C4-2B (cell line): ENCODE results near the gene KIF1B.

Experiments used
- H3K27ac ChIP-seq: fragments of 450-650 bp; 2 replicates; pipeline ENCODE4 v1.5.1; 2017
- ZFX ChIP-seq: fragments of 450-650 bp; IDR thresholded peaks from 2 replicates; pipeline ENCODE4 v1.6.1; 2017
- TF ChIP-seq, protein P1 (sequence below): fragments of 450-650 bp; conservative IDR thresholded peaks from 2 replicates; pipeline ENCODE4 v1.5.1; 2017; ENCODE audit warnings: mild to moderate bottlenecking

The KIF1B gene

DNA sequence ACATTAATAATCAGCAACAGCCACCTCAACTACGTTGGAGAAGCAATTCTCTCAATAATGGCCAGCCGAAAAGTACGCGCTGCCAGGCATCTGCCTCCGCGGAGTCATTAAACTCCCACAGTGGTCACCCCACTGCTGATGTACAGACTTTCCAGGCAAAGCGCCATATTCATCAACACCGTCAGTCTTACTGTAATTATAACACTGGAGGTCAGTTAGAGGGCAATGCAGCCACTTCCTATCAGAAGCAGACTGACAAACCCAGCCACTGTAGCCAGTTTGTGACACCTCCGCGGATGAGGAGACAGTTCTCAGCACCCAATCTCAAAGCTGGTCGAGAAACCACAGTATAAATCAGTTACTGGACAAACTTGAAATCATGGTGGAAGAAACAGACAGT, 93.9 kb downstream of the KIF1B start:
- TF ChIP-seq, protein P1, sequence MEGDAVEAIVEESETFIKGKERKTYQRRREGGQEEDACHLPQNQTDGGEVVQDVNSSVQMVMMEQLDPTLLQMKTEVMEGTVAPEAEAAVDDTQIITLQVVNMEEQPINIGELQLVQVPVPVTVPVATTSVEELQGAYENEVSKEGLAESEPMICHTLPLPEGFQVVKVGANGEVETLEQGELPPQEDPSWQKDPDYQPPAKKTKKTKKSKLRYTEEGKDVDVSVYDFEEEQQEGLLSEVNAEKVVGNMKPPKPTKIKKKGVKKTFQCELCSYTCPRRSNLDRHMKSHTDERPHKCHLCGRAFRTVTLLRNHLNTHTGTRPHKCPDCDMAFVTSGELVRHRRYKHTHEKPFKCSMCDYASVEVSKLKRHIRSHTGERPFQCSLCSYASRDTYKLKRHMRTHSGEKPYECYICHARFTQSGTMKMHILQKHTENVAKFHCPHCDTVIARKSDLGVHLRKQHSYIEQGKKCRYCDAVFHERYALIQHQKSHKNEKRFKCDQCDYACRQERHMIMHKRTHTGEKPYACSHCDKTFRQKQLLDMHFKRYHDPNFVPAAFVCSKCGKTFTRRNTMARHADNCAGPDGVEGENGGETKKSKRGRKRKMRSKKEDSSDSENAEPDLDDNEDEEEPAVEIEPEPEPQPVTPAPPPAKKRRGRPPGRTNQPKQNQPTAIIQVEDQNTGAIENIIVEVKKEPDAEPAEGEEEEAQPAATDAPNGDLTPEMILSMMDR: no peak
- no peak for TF ChIP-seq ZFX
- no peak overlapping the region for H3K27ac ChIP-seq

- H3K27ac ChIP-seq: no peak overlapping the region
Observed at GRCh38 chr1:10306435-10306834, 96.1 kb downstream of the KIF1B start.

DNA sequence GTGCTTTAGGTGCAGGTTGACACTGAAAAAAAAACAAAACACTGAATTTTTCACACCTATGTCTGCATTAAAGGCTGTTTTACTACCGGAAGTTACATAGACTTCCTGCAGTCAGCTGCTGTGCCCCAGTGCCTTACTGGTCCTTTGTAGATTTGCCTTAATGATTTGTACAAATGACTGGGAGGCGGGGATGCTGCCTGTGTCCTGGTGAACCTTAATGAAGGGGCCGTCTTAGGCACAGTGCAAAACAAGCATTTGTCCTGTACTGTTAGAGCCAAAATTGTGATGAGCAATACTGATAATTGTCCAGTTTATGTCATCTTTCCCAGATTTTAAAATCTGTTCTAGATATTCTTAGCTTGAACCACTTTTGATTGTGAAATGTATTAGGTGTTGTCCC, 97.6 kb downstream of the KIF1B start:
- TF ChIP-seq ZFX: no peak
- TF ChIP-seq, protein P1: no peak
- no peak overlapping the region for H3K27ac ChIP-seq

More at GRCh38 chr1:10306435-10306834, 96.1 kb downstream of the KIF1B start:
- no peak for TF ChIP-seq ZFX
- TF ChIP-seq, protein P1: no peak

DNA sequence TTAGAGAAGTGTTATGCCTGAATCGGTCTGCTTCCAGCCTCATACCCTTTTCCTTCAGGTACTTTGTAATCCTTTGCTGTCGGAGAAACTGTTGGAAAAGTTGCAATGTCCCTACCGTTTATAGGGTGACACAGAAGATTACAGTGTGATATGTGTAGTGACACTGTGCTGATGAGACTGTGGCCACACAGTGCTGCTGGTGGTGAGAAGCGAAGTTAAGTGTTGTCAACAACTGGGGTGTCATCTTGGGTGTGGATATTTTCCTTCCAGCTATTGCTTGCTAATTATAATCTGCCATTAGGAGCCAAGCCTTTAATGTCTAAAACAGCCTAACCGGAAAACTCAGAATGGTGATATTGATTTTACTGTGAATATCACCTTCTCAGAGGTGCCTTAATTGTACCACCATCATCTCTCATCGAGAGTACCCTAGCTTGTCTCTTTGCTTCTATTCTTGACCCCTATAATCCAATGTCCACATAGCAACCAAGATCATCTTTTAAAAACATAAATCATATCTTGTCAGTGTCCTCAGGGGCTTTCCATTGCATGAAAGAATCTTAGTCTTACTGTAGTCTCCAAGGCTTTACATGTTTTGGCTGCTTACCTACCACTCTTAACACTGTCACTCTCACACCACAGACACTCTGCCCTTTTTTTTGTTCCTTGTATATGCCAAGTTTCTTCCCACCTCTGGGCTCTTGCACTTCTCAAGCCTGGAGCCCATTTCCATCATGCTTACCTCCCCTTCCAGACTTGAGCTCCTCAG, 99.1 kb downstream of the KIF1B start:
- no peak overlapping the region for H3K27ac ChIP-seq
- TF ChIP-seq ZFX: no peak
- TF ChIP-seq, protein P1: no peak

GRCh38 chr1:10316752-10317151, 106.4 kb downstream of the KIF1B start:
- H3K27ac ChIP-seq: no peak overlapping the region
- no peak for TF ChIP-seq ZFX
- TF ChIP-seq, protein P1: no peak

DNA sequence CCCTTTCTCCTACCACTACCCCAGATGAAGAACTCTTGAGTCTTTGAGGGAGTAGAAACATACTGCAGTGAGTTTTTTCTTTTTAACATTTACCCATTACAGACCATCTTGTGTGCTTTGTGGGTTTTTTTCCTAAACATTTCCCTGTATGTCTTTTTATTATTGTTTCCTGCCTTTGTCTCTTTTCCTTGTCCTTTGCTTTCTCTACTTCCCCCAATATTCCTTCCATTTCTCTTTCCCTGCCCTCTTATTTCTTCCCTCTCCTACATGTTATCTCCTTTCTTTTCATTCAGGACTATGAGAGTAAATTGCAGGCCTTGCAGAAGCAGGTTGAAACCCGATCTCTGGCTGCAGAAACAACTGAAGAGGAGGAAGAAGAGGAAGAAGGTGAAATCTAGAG, 109.4 kb downstream of the KIF1B start:
- H3K27ac ChIP-seq: no peak overlapping the region
- TF ChIP-seq ZFX: no peak
- TF ChIP-seq, protein P1: no peak

DNA sequence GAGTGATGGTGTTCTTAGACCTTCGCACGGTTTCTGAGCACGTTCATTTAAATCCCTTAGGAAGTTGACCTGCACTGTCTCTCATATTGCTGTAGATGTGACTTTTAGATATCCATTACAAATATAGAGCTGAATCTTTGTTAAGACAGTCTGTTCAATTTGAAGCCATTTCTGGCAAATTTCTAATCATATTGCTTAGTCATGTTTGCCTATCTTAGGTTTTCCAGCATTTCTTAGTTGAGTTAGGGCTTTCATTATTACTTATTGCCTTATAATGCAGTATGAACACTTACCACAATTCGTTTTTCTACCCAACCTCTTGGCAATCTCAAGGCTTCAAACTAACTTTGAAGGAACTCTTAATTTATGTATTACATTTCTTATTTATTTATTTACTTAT, 110.0 kb downstream of the KIF1B start:
- H3K27ac ChIP-seq: no peak overlapping the region
- no peak for TF ChIP-seq ZFX
- TF ChIP-seq, protein P1: no peak
